AG20443 (cell line): ENCODE results near the gene ARHGAP15.

Experiments
- DNase-seq: peaks from one replicate; pipeline ENCODE4 v3.0.0; 2012; ENCODE audit warnings: low spot score, mixed read lengths

Gene ARHGAP15

GRCh38 chr2:143632751-143633374 is 503.6 kb downstream of the ARHGAP15 start:
- no peak for DNase-seq

- no peak for DNase-seq
Measured at GRCh38 chr2:143633419-143633818, 504.2 kb downstream of the ARHGAP15 start.

GRCh38 chr2:143635302-143635701 is 506.1 kb downstream of the ARHGAP15 start:
- no peak for DNase-seq

- DNase-seq: no peak
Measured at GRCh38 chr2:143635936-143636335, 506.7 kb downstream of the ARHGAP15 start.

- no peak for DNase-seq
Measured at GRCh38 chr2:143640826-143641225, 511.6 kb downstream of the ARHGAP15 start.

GRCh38 chr2:143645921-143646645 is 516.9 kb downstream of the ARHGAP15 start:
- no peak for DNase-seq

GRCh38 chr2:143649226-143649740 is 520.1 kb downstream of the ARHGAP15 start:
- no peak for DNase-seq

GRCh38 chr2:143652692-143653091 is 523.5 kb downstream of the ARHGAP15 start:
- DNase-seq: no peak

- no peak for DNase-seq
Measured at GRCh38 chr2:143668234-143668633, 539.0 kb downstream of the ARHGAP15 start.

- DNase-seq: no peak
Measured at GRCh38 chr2:143674051-143674450, 544.8 kb downstream of the ARHGAP15 start.

GRCh38 chr2:143675021-143675420 is 545.8 kb downstream of the ARHGAP15 start:
- DNase-seq: no peak

GRCh38 chr2:143679617-143680016 is 550.4 kb downstream of the ARHGAP15 start:
- no peak for DNase-seq

GRCh38 chr2:143680885-143681405 is 551.7 kb downstream of the ARHGAP15 start:
- no peak for DNase-seq

GRCh38 chr2:143682436-143683055 is 553.3 kb downstream of the ARHGAP15 start:
- DNase-seq: no peak

- DNase-seq: no peak
Measured at GRCh38 chr2:143683977-143684376, 554.8 kb downstream of the ARHGAP15 start.

- no peak for DNase-seq
Measured at GRCh38 chr2:143684551-143685320, 555.5 kb downstream of the ARHGAP15 start.

GRCh38 chr2:143685421-143686078 is 556.3 kb downstream of the ARHGAP15 start:
- DNase-seq: no peak

- DNase-seq: peak; percentile 51
Measured at GRCh38 chr2:143686585-143687164, 557.5 kb downstream of the ARHGAP15 start.

- no peak for DNase-seq
Measured at GRCh38 chr2:143688248-143688647, 559.0 kb downstream of the ARHGAP15 start.

- DNase-seq: no peak
Measured at GRCh38 chr2:143688815-143689214, 559.6 kb downstream of the ARHGAP15 start.

GRCh38 chr2:143689541-143689940 is 560.3 kb downstream of the ARHGAP15 start:
- no peak for DNase-seq
